ENCODE results near the gene KRT82. TPM values are rescaled to one million over a fixed set of nuclear protein-coding genes. Genes with fewer than 3 reads are reported as not detected.

Gene KRT82
- total and polyA plus RNA-seq, 2 experiments from 2014 or later, result not detected

DNA sequence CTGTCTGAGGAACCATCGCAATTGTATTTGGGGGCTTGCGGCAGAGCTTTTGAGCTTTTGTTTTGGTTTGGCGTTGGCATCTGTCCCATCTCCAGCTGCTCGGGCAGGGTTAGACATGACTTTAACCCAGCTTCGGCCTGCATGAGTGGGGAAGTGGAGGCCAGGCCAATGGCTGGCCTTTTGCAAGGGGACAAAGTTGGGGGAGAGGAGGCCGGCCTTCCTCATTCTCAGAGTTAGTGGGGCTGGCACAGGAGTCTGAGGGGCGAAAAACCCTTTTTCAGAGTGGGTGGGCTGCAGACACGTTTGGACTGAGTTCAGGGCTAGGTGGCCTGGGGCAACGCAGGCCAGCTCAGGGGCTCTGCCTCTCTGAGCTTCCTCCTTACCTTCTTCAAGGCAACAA lies 5.2 kb downstream of the KRT82 start (continued):
- TF ChIP-seq, protein P1, sequence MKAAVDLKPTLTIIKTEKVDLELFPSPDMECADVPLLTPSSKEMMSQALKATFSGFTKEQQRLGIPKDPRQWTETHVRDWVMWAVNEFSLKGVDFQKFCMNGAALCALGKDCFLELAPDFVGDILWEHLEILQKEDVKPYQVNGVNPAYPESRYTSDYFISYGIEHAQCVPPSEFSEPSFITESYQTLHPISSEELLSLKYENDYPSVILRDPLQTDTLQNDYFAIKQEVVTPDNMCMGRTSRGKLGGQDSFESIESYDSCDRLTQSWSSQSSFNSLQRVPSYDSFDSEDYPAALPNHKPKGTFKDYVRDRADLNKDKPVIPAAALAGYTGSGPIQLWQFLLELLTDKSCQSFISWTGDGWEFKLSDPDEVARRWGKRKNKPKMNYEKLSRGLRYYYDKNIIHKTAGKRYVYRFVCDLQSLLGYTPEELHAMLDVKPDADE (IDR thresholded peaks at IDR 0.05), result no peak
- no peak for TF ChIP-seq ZNF114 (CRISPR knock-in tag; IDR thresholded peaks at IDR 0.05)
- no peak for TF ChIP-seq EZH2 (IDR thresholded peaks at IDR 0.05; ENCODE audit: low read depth, unreplicated experiment)
- TF ChIP-seq EZH2phosphoT487 (IDR thresholded peaks at IDR 0.05; ENCODE audit: unreplicated experiment), result no peak
- TF ChIP-seq STAT1 (IDR thresholded peaks at IDR 0.05; ENCODE audit: unreplicated experiment), result no peak

DNA sequence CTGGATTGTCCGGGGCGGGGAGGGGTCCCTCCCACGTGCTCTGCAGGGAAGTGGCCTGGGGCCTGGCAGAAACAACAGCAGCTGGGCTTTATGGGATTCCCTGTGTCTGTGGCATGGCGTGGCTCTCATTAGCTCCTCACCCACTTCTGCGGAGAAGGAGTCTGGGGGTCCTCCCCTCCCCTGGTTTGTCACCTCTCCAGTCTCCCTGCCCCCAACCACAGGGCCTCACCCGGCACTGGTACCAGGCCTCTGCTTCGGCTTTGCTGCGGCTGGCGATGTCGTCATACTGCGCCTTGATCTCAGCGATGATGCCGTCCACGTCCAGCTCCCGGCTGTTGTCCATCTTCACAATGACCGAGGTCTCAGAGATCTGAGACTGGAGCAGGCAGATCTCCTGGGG lies 6.4 kb downstream of the KRT82 start:
- H2AFZ ChIP-seq, result no peak overlapping the region
- peaks cover 3% of the 10 kb centered on the region for H3K27me3 Mint-ChIP-seq (ENCODE audit: insufficient read depth, low read depth, poor library complexity)
- no peak overlapping the region for H3K27ac Mint-ChIP-seq
- H3K4me1 Mint-ChIP-seq, result peaks cover 10% of the 10 kb centered on the region
- ATAC-seq, result no peak
- H3K4me3 ChIP-seq, result no peak overlapping the region
- H3F3A ChIP-seq (replicated peaks; ENCODE audit: low read depth), result no peaks in the 10 kb centered on the region
- no peak overlapping the region for H3K4me3 Mint-ChIP-seq
- TF ChIP-seq, protein P2, sequence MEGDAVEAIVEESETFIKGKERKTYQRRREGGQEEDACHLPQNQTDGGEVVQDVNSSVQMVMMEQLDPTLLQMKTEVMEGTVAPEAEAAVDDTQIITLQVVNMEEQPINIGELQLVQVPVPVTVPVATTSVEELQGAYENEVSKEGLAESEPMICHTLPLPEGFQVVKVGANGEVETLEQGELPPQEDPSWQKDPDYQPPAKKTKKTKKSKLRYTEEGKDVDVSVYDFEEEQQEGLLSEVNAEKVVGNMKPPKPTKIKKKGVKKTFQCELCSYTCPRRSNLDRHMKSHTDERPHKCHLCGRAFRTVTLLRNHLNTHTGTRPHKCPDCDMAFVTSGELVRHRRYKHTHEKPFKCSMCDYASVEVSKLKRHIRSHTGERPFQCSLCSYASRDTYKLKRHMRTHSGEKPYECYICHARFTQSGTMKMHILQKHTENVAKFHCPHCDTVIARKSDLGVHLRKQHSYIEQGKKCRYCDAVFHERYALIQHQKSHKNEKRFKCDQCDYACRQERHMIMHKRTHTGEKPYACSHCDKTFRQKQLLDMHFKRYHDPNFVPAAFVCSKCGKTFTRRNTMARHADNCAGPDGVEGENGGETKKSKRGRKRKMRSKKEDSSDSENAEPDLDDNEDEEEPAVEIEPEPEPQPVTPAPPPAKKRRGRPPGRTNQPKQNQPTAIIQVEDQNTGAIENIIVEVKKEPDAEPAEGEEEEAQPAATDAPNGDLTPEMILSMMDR (conservative IDR thresholded peaks at IDR 0.05; ENCODE audit: low read depth in 2 of 2), result no peak
- no peak for TF ChIP-seq POLR2AphosphoS5 (IDR thresholded peaks at IDR 0.05; ENCODE audit: low read depth)
- TF ChIP-seq CREB1 (CRISPR knock-in tag; IDR thresholded peaks at IDR 0.05; ENCODE audit: low read depth), result no peak
- no peak for TF ChIP-seq JUNB (IDR thresholded peaks at IDR 0.05; ENCODE audit: unreplicated experiment)
- H3K27ac ChIP-seq (ENCODE audit: low read depth), result no peak overlapping the region
- H4K20me1 ChIP-seq (replicated peaks; ENCODE audit: insufficient read depth), result no peaks in the 10 kb centered on the region
- H3K4me1 ChIP-seq (ENCODE audit: insufficient read depth), result no peaks in the 10 kb centered on the region
- H3K4me2 ChIP-seq, result no peak overlapping the region
- no peaks in the 10 kb centered on the region for H3K36me3 ChIP-seq (ENCODE audit: insufficient read depth)
- H3K79me2 ChIP-seq (replicated peaks; ENCODE audit: insufficient read depth), result no peaks in the 10 kb centered on the region
- no peak for DNase-seq (ENCODE audit: low spot score)
- H3K36me3 Mint-ChIP-seq (ENCODE audit: low read depth), result no peaks in the 10 kb centered on the region
- H3K9me3 Mint-ChIP-seq, result no peaks in the 10 kb centered on the region; the same call in 2 of the 3 replicates
- H3K27me3 ChIP-seq (ENCODE audit: insufficient read depth), result no peaks in the 10 kb centered on the region
- no peaks in the 10 kb centered on the region for H3K9me2 ChIP-seq (ENCODE audit: insufficient read depth)

- H3K4me3 Mint-ChIP-seq, result no peak overlapping the region
- H3K27me3 ChIP-seq (ENCODE audit: insufficient read depth), result no peaks in the 10 kb centered on the region
- no peak for TF ChIP-seq NANOG (IDR thresholded peaks at IDR 0.05; ENCODE audit: borderline replicate concordance)
- TF ChIP-seq EZH2phosphoT487 (IDR thresholded peaks at IDR 0.05; ENCODE audit: unreplicated experiment), result no peak
- TF ChIP-seq EZH2 (IDR thresholded peaks at IDR 0.05; ENCODE audit: low read depth, unreplicated experiment), result no peak
- no peak for TF ChIP-seq CREB1 (CRISPR knock-in tag; IDR thresholded peaks at IDR 0.05; ENCODE audit: low read depth)
- TF ChIP-seq ZNF462 (CRISPR knock-in tag; IDR thresholded peaks at IDR 0.05), result no peak
Observed at GRCh38 chr12:52398176-52398575, 8.0 kb downstream of the KRT82 start.

More at GRCh38 chr12:52398176-52398575, 8.0 kb downstream of the KRT82 start:
- DNase-seq (ENCODE audit: low spot score) (no peak), ATAC-seq (no peak)
- H3K4me1 ChIP-seq (ENCODE audit: insufficient read depth), result no peaks in the 10 kb centered on the region
- no peaks in the 10 kb centered on the region for H3K79me2 ChIP-seq (replicated peaks; ENCODE audit: insufficient read depth)
- Mint-ChIP-seq H3K27ac (no peak overlapping the region), H3K36me3 (ENCODE audit: low read depth) (no peaks in the 10 kb centered on the region), H3K9me3 (no peaks in the 10 kb centered on the region; the same call in 1 of the 3 replicates), H3K27me3 (ENCODE audit: insufficient read depth, low read depth, poor library complexity) (peaks cover 3% of the 10 kb centered on the region), H3K4me1 (peaks cover 7% of the 10 kb centered on the region)
- no peaks in the 10 kb centered on the region for H3K36me3 ChIP-seq (ENCODE audit: insufficient read depth)
- H2AFZ ChIP-seq, result no peak overlapping the region
- no peaks in the 10 kb centered on the region for H4K20me1 ChIP-seq (replicated peaks; ENCODE audit: insufficient read depth)
- no peak overlapping the region for H3K4me2 ChIP-seq
- no peak overlapping the region for H3K27ac ChIP-seq (ENCODE audit: low read depth)
- H3K9me2 ChIP-seq (ENCODE audit: insufficient read depth), result no peaks in the 10 kb centered on the region
- H3F3A ChIP-seq (replicated peaks; ENCODE audit: low read depth), result no peaks in the 10 kb centered on the region
- no peak overlapping the region for H3K4me3 ChIP-seq
